Measurements from ENCODE around the gene SEMA7A.

SEMA7A gene

GRCh38 chr15:74403991-74404563 lies 29.7 kb downstream of the SEMA7A start:
- TF ChIP-seq EZH2 (IDR thresholded peaks at IDR 0.05; ENCODE audit: borderline replicate concordance, low read length) (no peak), CTCF (IDR thresholded peaks at IDR 0.05; ENCODE audit: low read length) (no peak)
- H3K4me1 ChIP-seq (ENCODE audit: insufficient read depth, low read length, severe bottlenecking), result peaks cover 12% of the 10 kb centered on the region

GRCh38 chr15:74403588-74403919 lies 30.2 kb downstream of the SEMA7A start:
- Histone ChIP-seq H3K4me2 (ENCODE audit: low read length) (no peak overlapping the region), H3K27me3 (ENCODE audit: insufficient read depth, low read length) (peaks cover 17% of the 10 kb centered on the region; the same call in 1 of the 2 replicates), H3K27ac (ENCODE audit: low read depth, low read length, poor library complexity, severe bottlenecking) (no peak overlapping the region), H3K9me2 (ENCODE audit: low read depth, low read length) (no peaks in the 10 kb centered on the region), H3K36me3 (ENCODE audit: insufficient read depth, low read length) (no peaks in the 10 kb centered on the region), H3K9ac (ENCODE audit: low read length) (no peak overlapping the region), H3K79me2 (ENCODE audit: insufficient read depth, low read length) (no peaks in the 10 kb centered on the region), H4K20me1 (ENCODE audit: insufficient read depth, low read length) (no peaks in the 10 kb centered on the region), H3K4me3 (ENCODE audit: low read depth, low read length, poor library complexity, severe bottlenecking) (no peak overlapping the region), H3K9me3 (ENCODE audit: low read length) (no peaks in the 10 kb centered on the region), H3K4me1 (ENCODE audit: insufficient read depth, low read length, severe bottlenecking) (peaks cover 12% of the 10 kb centered on the region), H3F3A (ENCODE audit: insufficient read depth, low read length) (no peaks in the 10 kb centered on the region), H2AFZ (ENCODE audit: low read length) (no peak overlapping the region)
- TF ChIP-seq EZH2 (IDR thresholded peaks at IDR 0.05; ENCODE audit: borderline replicate concordance, low read length) (no peak), CTCF (IDR thresholded peaks at IDR 0.05; ENCODE audit: low read length) (no peak)

More at GRCh38 chr15:74403991-74404563, 29.7 kb downstream of the SEMA7A start:
- Histone ChIP-seq H3K27ac (ENCODE audit: low read depth, low read length, poor library complexity, severe bottlenecking) (no peak overlapping the region), H3F3A (ENCODE audit: insufficient read depth, low read length) (no peaks in the 10 kb centered on the region), H3K9me2 (ENCODE audit: low read depth, low read length) (no peaks in the 10 kb centered on the region), H2AFZ (ENCODE audit: low read length) (no peak overlapping the region), H3K9ac (ENCODE audit: low read length) (no peak overlapping the region), H4K20me1 (ENCODE audit: insufficient read depth, low read length) (no peaks in the 10 kb centered on the region), H3K79me2 (ENCODE audit: insufficient read depth, low read length) (no peaks in the 10 kb centered on the region), H3K9me3 (ENCODE audit: low read length) (no peaks in the 10 kb centered on the region), H3K4me2 (ENCODE audit: low read length) (no peak overlapping the region), H3K27me3 (ENCODE audit: insufficient read depth, low read length) (peaks cover 21% of the 10 kb centered on the region; the same call in 1 of the 2 replicates), H3K36me3 (ENCODE audit: insufficient read depth, low read length) (no peaks in the 10 kb centered on the region), H3K4me3 (ENCODE audit: low read depth, low read length, poor library complexity, severe bottlenecking) (no peak overlapping the region)

GRCh38 chr15:74402873-74403587 lies 30.7 kb downstream of the SEMA7A start:
- H3K79me2 ChIP-seq (ENCODE audit: insufficient read depth, low read length), result no peaks in the 10 kb centered on the region
- H3K9me2 ChIP-seq (ENCODE audit: low read depth, low read length), result no peaks in the 10 kb centered on the region
- H3K9me3 ChIP-seq (ENCODE audit: low read length), result no peaks in the 10 kb centered on the region
- no peak overlapping the region for H3K4me3 ChIP-seq (ENCODE audit: low read depth, low read length, poor library complexity, severe bottlenecking)
- no peak overlapping the region for H3K4me2 ChIP-seq (ENCODE audit: low read length)
- no peak overlapping the region for H2AFZ ChIP-seq (ENCODE audit: low read length)
- H3F3A ChIP-seq (ENCODE audit: insufficient read depth, low read length), result no peaks in the 10 kb centered on the region
- TF ChIP-seq CTCF (IDR thresholded peaks at IDR 0.05; ENCODE audit: low read length) (no peak), EZH2 (IDR thresholded peaks at IDR 0.05; ENCODE audit: borderline replicate concordance, low read length) (no peak)
- no peak overlapping the region for H3K9ac ChIP-seq (ENCODE audit: low read length)
- no peak overlapping the region for H3K27ac ChIP-seq (ENCODE audit: low read depth, low read length, poor library complexity, severe bottlenecking)
- H3K36me3 ChIP-seq (ENCODE audit: insufficient read depth, low read length), result no peaks in the 10 kb centered on the region
- peaks cover 12% of the 10 kb centered on the region for H3K4me1 ChIP-seq (ENCODE audit: insufficient read depth, low read length, severe bottlenecking)
- no peaks in the 10 kb centered on the region for H4K20me1 ChIP-seq (ENCODE audit: insufficient read depth, low read length)
- H3K27me3 ChIP-seq (ENCODE audit: insufficient read depth, low read length), result peaks cover 16% of the 10 kb centered on the region; the same call in 1 of the 2 replicates
